ENCODE data around the gene PUDP.

PUDP gene

DNA sequence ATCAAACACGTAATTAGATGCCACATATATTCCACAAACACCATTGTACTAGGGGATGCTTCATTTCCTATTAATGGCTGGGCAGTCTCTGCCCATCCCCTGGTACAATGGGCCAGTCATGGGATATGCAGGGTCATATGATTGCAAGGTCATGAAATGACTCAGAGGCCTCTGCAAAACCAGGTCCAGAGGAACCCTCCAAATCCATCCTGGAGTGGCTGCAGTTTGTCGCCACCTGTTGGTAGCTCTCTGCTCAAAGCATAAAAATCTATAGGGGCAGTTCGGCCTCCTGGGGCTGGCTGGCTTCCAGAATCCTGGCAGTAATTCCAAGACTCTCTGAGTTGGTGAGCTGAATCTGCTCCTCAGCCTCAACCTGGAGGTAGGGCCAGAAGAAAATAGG is 22.9 kb upstream of the PUDP start:
- Histone ChIP-seq H3K27me3 (no peaks in the 10 kb centered on the region), H3K4me3 (no peak overlapping the region), H3K9ac (no peak overlapping the region), H3K27ac (no peak overlapping the region), H3K4me2 (no peak overlapping the region), H3K36me3 (peaks cover 0 to 40% (median 8%) of the 10 kb centered on the region in 11 experiments; a peak in 13 of 22 replicates), H3K9me3 (replicated peaks in 1 of 11) (peaks cover 20 to 50% (median 26%) of the 10 kb centered on the region in 11 experiments; a peak in 21 of 22 replicates), H3K4me1 (no peaks in the 10 kb centered on the region), H4K20me1 (no peaks in the 10 kb centered on the region)
- no peak for TF ChIP-seq Cebpa-rat (IDR thresholded peaks at IDR 0.05)

DNA sequence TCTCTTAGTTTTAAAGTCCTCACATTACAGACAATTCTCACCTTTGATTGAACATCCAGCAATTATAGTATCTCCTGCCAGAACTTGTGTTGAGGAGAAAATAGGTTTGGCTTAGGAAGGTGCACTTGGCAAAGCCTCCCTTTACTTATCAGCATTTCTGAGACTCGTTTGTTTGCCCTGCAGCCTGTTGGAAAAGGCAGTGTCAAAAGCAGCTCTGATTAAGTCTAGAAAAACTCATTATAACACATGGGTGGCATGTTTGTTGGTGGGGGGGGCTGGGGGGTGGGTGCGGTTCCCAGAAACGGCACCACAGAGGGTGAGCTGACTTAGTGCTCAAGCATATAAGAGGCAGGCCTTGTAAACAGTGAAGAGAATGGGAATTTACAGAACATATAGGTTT is 21.7 kb upstream of the PUDP start:
- no peaks in the 10 kb centered on the region for H3K27me3 ChIP-seq
- H3K27ac ChIP-seq: no peak overlapping the region
- no peak for TF ChIP-seq Cebpa-rat (IDR thresholded peaks at IDR 0.05)
- no peak overlapping the region for H3K9ac ChIP-seq
- peaks cover 20 to 37% (median 26%) of the 10 kb centered on the region in 11 experiments; a peak in 21 of 22 replicates for H3K9me3 ChIP-seq (replicated peaks in 1 of 11)
- H4K20me1 ChIP-seq: no peaks in the 10 kb centered on the region
- no peak overlapping the region for H3K4me3 ChIP-seq
- H3K36me3 ChIP-seq: peaks cover 0 to 36% (median 8%) of the 10 kb centered on the region in 11 experiments; a peak in 13 of 22 replicates
- no peak overlapping the region for H3K4me2 ChIP-seq
- H3K4me1 ChIP-seq: no peaks in the 10 kb centered on the region

DNA sequence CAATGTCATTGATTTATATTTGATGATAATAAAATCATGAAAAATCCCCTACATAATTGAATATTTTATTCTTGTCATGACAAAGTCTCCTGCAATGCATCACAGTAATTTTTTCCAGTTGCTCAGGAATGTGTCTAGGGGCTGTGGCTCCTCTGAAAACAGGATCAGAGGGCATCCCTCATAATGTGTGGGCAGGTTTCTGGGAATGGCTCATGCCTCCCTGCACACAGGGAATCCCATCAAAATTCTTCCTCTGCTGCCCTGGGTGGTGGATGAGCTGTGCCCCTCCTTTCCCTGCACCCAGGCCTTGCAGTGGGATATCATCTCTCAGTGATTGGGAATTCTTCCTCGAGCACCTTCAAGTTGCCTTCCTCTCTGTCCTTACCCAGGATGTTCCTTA is 20.4 kb upstream of the PUDP start:
- Histone ChIP-seq H3K4me2 (no peak overlapping the region), H3K27ac (no peak overlapping the region), H3K9me3 (replicated peaks in 1 of 11) (peaks cover 20 to 35% (median 26%) of the 10 kb centered on the region in 11 experiments; a peak in 21 of 22 replicates), H4K20me1 (no peaks in the 10 kb centered on the region), H3K36me3 (peaks cover 0 to 32% (median 8%) of the 10 kb centered on the region in 11 experiments; a peak in 13 of 22 replicates), H3K27me3 (no peaks in the 10 kb centered on the region), H3K4me3 (no peak overlapping the region), H3K4me1 (no peaks in the 10 kb centered on the region), H3K9ac (no peak overlapping the region)
- no peak for TF ChIP-seq Cebpa-rat (IDR thresholded peaks at IDR 0.05)

DNA sequence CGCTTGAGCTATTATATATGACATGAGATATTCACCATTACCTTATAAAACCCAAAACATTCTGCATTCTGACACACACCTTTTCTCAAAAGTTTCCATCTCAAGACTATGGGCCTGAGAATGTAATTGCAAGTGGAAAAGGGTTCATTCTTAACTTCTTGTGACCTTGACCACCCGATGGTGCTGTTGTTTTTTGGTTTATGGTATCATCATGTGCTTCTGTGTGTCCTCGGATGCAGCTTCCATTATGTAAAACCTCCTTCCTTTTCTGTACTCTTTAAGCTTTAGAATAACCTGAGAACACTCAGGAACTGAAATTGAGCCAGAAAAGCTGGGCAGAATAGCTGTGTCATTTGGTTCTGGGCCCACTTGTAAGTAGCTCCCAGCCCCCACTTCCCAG is 16.2 kb upstream of the PUDP start:
- H3K36me3 ChIP-seq: peaks cover 0 to 24% (median 5%) of the 10 kb centered on the region in 11 experiments; a peak in 10 of 22 replicates
- no peak for TF ChIP-seq Cebpa-rat (IDR thresholded peaks at IDR 0.05)
- no peak overlapping the region for H3K27ac ChIP-seq
- peaks cover 0 to 14% (median 9%) of the 10 kb centered on the region in 10 experiments; a peak in 14 of 20 replicates for H3K4me1 ChIP-seq
- H3K4me3 ChIP-seq: no peak overlapping the region
- H3K9me3 ChIP-seq (replicated peaks in 1 of 11): peaks cover 18 to 26% (median 22%) of the 10 kb centered on the region in 11 experiments; a peak in 21 of 22 replicates
- H3K4me2 ChIP-seq: no peak overlapping the region
- no peaks in the 10 kb centered on the region for H4K20me1 ChIP-seq
- H3K9ac ChIP-seq: no peak overlapping the region
- H3K27me3 ChIP-seq: no peaks in the 10 kb centered on the region

DNA sequence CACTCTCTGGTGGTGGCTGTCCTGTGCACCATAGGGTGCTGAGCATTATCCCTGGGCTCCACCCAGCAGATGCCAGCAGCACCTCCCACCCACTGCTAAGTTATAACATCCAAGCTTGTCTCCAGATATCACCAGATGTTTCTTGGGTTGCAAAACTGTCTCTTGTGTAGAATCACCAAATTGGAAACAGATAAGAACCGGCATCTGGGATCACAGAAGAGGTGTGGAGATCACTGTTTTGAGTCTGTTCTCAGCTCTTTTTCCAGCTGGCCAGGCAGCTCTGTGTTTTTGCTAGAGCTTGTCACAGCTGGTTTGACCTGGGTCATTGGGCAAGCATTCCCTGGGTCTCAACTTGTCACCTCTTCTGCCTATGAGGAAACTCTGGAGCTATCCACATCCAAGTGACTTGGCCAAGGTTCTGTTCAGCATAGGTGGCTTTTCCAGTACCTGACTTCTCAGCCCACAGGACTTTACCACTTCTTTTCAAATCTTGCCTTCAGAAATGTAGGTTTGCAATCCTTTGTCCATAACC is 15.3 kb upstream of the PUDP start:
- no peak overlapping the region for H3K4me2 ChIP-seq
- TF ChIP-seq Cebpa-rat (IDR thresholded peaks at IDR 0.05): no peak
- H3K36me3 ChIP-seq: peaks cover 0 to 17% (median 5%) of the 10 kb centered on the region in 11 experiments; a peak in 8 of 22 replicates
- H3K27me3 ChIP-seq: no peaks in the 10 kb centered on the region
- H3K4me3 ChIP-seq: no peak overlapping the region
- peaks cover 0 to under 1% (median 0%) of the 10 kb centered on the region in 11 experiments; a peak in 1 of 22 replicates for H4K20me1 ChIP-seq
- peaks cover 0 to 23% (median 15%) of the 10 kb centered on the region in 10 experiments; a peak in 14 of 20 replicates for H3K4me1 ChIP-seq
- no peak overlapping the region for H3K9ac ChIP-seq
- H3K27ac ChIP-seq: no peak overlapping the region
- H3K9me3 ChIP-seq (replicated peaks in 1 of 11): peaks cover 9 to 16% (median 13%) of the 10 kb centered on the region in 11 experiments; a peak in 21 of 22 replicates

DNA sequence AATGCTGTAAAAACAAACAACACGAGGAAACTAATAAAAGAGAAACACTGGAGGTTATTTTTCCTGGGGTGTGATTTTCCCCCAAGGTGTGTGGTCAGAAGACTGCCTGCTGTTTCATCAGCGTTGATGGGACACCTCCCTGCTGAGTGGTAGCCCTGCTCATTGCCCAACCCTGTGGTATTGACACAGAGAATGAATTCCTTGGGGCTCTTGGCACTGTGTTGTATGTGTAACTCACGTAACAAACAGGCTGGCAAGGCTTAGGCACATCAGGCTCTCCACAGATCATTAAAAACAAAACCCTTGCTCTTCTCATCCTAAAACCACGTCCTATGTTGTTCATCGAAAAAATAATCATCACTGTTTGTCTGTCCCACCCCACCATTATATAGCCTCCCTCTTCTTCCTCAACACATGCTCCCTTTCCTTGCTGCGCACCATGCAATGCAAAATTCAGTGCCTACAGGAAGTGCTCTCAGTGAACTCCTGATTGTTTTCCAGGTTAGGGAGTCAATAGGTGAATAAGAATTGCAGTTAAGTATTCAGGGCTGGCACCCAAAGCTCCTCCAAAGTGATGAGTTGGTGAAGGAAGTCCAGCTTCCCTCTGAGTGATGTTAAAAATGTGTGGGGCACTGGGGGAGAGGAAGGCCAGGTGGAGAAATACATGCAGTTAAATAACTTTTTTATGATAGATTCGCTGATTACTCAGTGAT is 11.4 kb upstream of the PUDP start:
- Histone ChIP-seq H3K4me2 (peak overlapping the region in 7 of 11 experiments; percentile 14 to 46 (median 25); a peak in 9 of 22 replicates), H3K27me3 (no peaks in the 10 kb centered on the region), H3K9ac (no peak overlapping the region), H3K4me3 (no peak overlapping the region), H3K9me3 (replicated peaks in 1 of 11) (no peaks in the 10 kb centered on the region), H3K4me1 (peaks cover 0 to 26% (median 15%) of the 10 kb centered on the region in 10 experiments; a peak in 14 of 20 replicates), H3K36me3 (0 out of 22 replicates have a peak, but pooled peaks cover 0 to 7% (median 0%) of the 10 kb centered on the region in 11 experiments), H4K20me1 (peaks cover 0 to 5% (median 0%) of the 10 kb centered on the region in 11 experiments; a peak in 1 of 22 replicates), H3K27ac (no peak overlapping the region)
- no peak for TF ChIP-seq Cebpa-rat (IDR thresholded peaks at IDR 0.05)

DNA sequence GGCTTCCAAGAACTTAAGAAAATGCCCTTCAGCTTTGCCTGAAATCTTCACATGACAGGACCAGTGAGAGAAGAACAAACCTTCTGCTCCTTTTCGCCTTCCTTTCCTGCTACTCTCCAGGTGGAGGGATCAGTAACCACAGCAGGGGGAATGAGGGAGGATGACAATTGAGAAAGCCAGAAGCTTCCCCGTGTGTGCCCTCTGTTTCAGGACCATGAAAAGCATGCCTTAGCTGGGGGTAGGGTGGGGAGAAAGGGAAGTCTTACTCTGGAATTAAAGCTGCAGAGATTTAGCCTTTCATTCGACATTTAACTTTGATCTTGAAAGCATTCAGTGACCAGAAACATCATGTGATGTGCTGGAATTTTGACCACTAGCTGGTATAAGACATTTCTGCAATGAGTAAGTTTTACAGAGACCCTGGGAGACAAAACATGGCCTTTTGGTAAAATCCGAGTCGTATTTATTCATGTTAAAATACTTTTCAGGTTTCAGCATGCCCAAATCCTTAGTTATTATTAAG is 10.6 kb upstream of the PUDP start:
- no peaks in the 10 kb centered on the region for H3K9me3 ChIP-seq (replicated peaks in 1 of 11)
- H3K4me2 ChIP-seq: peak overlapping the region in 4 of 11 experiments; percentile 14 to 34 (median 22); a peak in 4 of 22 replicates
- no peak overlapping the region for H3K27ac ChIP-seq

DNA sequence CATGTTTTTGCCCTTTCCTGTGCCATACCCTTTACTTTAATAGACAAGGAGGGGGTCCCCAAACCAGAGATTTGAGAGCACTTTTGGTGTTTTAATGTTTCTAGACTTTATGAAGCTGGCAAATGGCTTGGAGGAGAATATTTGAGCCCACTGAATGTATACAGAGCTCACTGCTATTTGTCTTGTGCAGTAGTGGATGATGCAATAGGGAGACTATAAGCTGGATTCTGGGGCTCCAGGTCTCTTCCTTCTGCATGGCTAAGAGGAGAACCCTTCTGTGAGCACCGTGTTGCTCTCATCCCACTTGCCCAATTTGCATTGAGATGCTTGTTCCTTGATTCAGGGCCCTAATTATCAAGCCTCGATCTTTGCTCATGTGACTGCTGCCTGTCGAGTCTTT is 8.9 kb upstream of the PUDP start:
- Histone ChIP-seq H3K27me3 (no peaks in the 10 kb centered on the region), H3K4me2 (no peak overlapping the region), H4K20me1 (peaks cover 0 to 5% (median 0%) of the 10 kb centered on the region in 11 experiments; a peak in 1 of 22 replicates), H3K27ac (no peak overlapping the region), H3K9me3 (replicated peaks in 1 of 11) (no peaks in the 10 kb centered on the region), H3K36me3 (peaks cover 0 to 11% (median 0%) of the 10 kb centered on the region in 11 experiments; a peak in 4 of 22 replicates), H3K4me3 (no peak overlapping the region), H3K4me1 (peaks cover 0 to 45% (median 19%) of the 10 kb centered on the region in 10 experiments; a peak in 14 of 20 replicates), H3K9ac (no peak overlapping the region)
- TF ChIP-seq Cebpa-rat (IDR thresholded peaks at IDR 0.05): no peak; a peak in 1 of 22 replicates

More for the DNA sequence above, 10.6 kb upstream of the PUDP start:
- Histone ChIP-seq H3K36me3 (peaks cover 0 to 8% (median 0%) of the 10 kb centered on the region in 11 experiments; a peak in 2 of 22 replicates), H3K4me1 (peaks cover 0 to 32% (median 15%) of the 10 kb centered on the region in 10 experiments; a peak in 14 of 20 replicates), H3K4me3 (no peak overlapping the region), H3K9ac (no peak overlapping the region), H3K27me3 (no peaks in the 10 kb centered on the region), H4K20me1 (peaks cover 0 to 5% (median 0%) of the 10 kb centered on the region in 11 experiments; a peak in 1 of 22 replicates)
- TF ChIP-seq Cebpa-rat (IDR thresholded peaks at IDR 0.05): no peak

DNA sequence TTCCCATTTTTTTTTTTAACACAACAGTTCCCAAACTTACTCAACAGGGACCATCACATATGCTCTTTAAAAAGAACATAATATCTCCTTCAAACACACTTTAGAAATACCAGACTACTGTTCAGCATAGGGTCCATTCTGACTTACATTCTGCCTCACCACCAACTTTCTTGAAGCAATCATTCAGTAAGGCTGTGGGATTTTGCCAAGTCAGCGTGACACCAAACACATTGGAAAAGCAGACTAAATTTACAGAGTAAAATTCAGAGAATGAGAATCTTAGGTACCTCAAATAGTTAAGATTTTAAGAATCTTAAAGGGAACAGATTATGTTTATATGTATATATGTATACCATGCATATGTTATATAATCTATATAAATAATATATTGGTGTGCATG is 7.2 kb upstream of the PUDP start:
- Histone ChIP-seq H4K20me1 (peaks cover 0 to 5% (median 0%) of the 10 kb centered on the region in 11 experiments; a peak in 1 of 22 replicates), H3K4me1 (peaks cover 0 to 45% (median 18%) of the 10 kb centered on the region in 10 experiments; a peak in 14 of 20 replicates), H3K4me2 (no peak overlapping the region), H3K27me3 (no peaks in the 10 kb centered on the region), H3K36me3 (peaks cover 0 to 18% (median 0%) of the 10 kb centered on the region in 11 experiments; a peak in 4 of 22 replicates), H3K9ac (no peak overlapping the region), H3K4me3 (no peak overlapping the region), H3K9me3 (replicated peaks in 1 of 11) (no peaks in the 10 kb centered on the region), H3K27ac (no peak overlapping the region)
- TF ChIP-seq Cebpa-rat (IDR thresholded peaks at IDR 0.05): no peak
